Activated CD4-positive, alpha-beta T cell treated with anti-CD3 and anti-CD28 coated beads, Interleukin-2, amount 50 U/mL, for 16 hours (primary cell): ENCODE results near the gene PCDHA2.
"Not testable (repeated sequence)": the region's sequence is repeated elsewhere in the genome, so short reads cannot be mapped to it uniquely, and the experiment has no call there.

Experiments
- DNase-seq: peaks from one replicate; pipeline ENCODE4 v3.0.0-alpha.2; 2020

The PCDHA2 gene

DNA sequence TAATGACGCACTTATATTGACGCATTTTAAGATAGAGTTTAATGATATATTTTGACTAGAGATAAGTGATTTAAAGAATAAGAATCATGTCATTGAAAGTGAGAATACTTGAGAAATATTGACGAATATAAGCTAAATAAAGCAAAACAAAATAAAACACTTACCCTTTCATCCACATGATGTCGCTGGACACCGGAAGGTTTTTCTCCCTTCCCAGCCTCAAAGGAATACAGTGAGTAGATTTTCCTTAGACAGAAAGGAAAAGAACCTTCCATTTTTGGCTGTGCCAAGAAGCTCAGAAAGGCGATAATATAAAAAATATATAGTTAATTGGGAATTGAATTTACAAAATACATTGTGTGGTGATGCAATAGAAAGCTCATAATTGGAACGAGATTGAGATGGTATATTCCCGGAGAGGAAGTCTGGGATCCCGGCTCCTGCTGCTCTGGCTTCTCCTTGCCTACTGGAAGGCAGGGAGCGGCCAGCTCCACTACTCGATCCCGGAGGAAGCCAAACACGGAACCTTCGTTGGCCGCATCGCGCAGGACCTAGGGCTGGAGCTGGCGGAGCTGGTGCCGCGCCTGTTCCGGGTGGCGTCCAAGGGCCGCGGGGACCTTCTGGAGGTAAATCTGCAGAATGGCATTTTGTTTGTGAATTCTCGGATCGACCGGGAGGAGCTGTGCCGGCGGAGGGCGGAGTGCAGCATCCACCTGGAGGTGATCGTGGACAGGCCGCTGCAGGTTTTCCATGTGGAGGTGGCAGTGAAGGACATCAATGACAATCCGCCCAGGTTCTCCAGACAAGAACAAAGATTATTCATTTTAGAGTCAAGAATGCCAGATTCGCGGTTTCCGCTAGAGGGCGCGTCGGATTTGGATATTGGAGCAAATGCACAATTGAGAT lies 27.0 kb downstream of the PCDHA2 start, which contains the start of gene PCDHA5:
Gene PCDHA5 (plus strand): TSS at position 239 of the 906 bp plus-strand sequence.
- DNase-seq, result peak; percentile 23

GRCh38 chr5:140822281-140822629 lies 27.6 kb downstream of the PCDHA2 start:
- no peak for DNase-seq

DNA sequence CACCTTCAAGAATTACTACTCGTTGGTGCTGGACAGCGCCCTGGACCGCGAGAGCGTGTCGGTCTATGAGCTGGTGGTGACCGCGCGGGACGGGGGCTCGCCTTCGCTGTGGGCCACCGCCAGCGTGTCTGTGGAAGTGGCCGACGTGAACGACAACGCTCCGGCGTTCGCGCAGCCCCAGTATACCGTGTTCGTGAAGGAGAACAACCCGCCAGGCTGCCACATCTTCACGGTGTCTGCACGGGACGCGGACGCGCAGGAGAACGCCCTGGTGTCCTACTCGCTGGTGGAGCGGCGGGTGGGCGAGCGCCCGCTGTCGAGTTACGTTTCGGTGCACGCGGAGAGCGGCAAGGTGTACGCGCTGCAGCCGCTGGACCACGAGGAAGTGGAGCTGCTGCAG lies 28.3 kb downstream of the PCDHA2 start:
- DNase-seq, result not testable (repeated sequence)

GRCh38 chr5:140823475-140823874 lies 28.8 kb downstream of the PCDHA2 start:
- no peak for DNase-seq

DNA sequence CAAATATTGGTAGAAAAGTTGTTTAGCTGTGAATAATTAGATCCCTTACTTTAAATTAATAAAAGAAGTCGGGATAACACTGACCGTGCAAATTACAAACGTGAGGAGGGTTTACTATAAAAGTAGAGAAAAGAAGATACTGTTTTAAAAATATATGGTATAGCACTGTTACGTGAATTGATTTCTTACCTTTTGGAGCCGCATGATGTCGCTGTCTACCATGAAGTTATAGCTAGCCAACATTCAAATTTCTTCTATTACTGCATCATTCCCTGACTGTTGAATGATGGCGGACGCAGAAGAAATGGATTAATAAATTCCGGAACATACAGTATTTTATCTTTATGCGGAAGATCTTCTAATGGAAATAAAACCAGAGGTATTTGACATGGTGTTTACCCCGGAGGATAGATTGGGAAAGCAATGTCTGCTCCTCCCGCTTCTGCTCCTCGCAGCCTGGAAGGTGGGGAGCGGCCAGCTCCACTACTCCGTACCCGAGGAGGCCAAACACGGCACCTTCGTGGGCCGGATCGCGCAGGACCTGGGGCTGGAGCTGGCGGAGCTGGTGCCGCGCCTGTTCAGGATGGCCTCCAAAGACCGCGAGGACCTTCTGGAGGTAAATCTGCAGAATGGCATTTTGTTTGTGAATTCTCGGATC lies 33.2 kb downstream of the PCDHA2 start, which contains the start of gene PCDHA6:
Gene PCDHA6 (plus strand): TSS at position 257 of the 658 bp plus-strand sequence. CDS start 132 bp downstream, at position 389.
- no peak for DNase-seq

- DNase-seq, result no peak
These were observed 33.7 kb downstream of the PCDHA2 start for GRCh38 chr5:140828362-140828737.

- DNase-seq, result not testable (repeated sequence)
These were observed 35.2 kb downstream of the PCDHA2 start for GRCh38 chr5:140829511-140830501.

DNA sequence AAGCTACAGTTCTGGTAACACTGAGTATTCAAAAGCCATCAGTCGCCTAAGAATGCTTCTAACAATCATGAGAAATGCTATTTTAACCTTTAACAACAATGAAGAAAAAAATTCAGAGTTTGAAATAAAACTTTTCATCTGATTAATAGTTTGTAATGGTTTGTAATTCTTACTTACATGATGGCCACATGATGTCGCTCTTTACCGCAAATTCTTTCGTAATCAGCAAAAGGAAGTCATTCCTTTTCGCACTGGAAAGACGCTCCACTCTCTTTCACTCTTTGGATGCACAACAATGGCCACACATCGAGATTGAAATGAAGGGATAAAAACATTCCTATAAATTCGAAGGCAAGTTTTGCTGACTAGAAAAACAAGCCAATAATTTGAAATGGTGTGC lies 39.3 kb downstream of the PCDHA2 start, which contains the start of gene PCDHA7:
Gene PCDHA7 (plus strand): TSS at position 277 of the 400 bp plus-strand sequence. CDS start 115 bp downstream, at position 392.
- no peak for DNase-seq

DNA sequence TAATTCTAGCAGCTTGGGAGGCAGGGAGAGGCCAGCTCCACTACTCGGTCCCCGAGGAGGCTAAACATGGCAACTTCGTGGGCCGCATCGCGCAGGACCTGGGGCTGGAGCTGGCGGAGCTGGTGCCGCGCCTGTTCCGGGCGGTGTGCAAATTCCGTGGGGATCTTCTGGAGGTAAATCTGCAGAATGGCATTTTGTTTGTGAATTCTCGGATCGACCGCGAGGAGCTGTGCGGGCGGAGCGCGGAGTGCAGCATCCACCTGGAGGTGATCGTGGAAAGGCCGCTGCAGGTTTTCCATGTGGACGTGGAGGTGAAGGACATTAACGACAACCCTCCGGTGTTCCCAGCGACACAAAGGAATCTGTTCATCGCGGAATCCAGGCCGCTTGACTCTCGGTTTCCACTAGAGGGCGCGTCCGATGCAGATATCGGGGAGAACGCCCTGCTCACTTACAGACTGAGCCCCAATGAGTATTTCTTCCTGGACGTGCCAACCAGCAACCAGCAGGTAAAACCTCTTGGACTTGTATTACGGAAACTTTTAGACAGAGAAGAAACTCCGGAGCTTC lies 39.9 kb downstream of the PCDHA2 start:
- DNase-seq, result not testable (repeated sequence)

GRCh38 chr5:140835622-140836510 lies 41.2 kb downstream of the PCDHA2 start:
- DNase-seq, result no peak

- peak; percentile 2 for DNase-seq
These were observed 46.6 kb downstream of the PCDHA2 start, which contains the start of gene PCDHA8 for GRCh38 chr5:140840978-140841962. Gene PCDHA8 (plus strand): TSS chr5:140841187. CDS start chr5:140841322, 135 bp downstream.

DNA sequence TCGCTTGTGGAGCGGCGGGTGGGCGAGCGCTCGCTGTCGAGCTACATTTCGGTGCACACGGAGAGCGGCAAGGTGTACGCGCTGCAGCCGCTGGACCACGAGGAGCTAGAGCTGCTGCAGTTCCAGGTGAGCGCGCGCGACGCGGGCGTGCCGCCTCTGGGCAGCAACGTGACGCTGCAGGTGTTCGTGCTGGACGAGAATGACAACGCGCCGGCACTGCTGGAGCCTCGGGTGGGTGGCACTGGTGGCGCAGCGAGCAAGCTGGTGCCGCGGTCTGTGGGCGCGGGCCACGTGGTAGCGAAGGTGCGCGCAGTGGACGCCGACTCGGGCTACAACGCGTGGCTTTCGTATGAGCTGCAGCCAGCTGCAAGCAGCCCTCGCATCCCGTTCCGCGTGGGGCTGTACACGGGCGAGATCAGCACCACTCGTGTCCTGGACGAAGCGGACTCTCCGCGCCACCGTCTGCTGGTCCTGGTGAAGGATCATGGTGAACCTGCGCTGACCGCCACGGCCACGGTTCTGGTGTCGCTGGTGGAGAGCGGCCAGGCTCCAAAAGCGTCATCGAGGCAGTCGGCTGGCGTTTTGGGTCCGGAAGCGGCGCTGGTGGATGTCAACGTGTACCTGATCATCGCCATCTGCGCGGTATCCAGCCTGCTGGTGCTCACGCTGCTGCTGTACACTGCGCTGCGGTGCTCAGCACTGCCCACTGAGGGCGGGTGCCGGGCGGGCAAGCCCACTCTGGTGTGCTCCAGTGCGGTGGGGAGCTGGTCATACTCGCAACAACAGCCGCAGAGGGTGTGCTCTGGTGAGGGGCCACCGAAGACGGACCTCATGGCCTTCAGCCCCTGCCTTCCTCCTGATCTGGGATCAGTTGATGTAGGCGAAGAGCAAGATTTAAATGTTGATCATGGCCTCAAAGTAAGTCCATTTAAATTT lies 48.4 kb downstream of the PCDHA2 start:
- DNase-seq, result no peak
